IPS-20b (cell line): ENCODE data around the gene MAP7D2.
"Not testable (repeated sequence)": the region's sequence is repeated elsewhere in the genome, so short reads cannot be mapped to it uniquely, and the experiment has no call there.

Source experiments
- H3K27ac ChIP-seq: one replicate; pipeline ENCODE4 v1.5.1; 2013; ENCODE audit warnings: low read length
- H3K27me3 ChIP-seq: 2 replicates; pipeline ENCODE4 v1.6.1; 2013; ENCODE audit warnings: mild to moderate bottlenecking, low read length, inconsistent platforms; ENCODE audit not compliant: insufficient read depth
- H3K36me3 ChIP-seq: 2 replicates; pipeline ENCODE4 v1.6.1; 2013; ENCODE audit warnings: low read depth, mild to moderate bottlenecking, inconsistent platforms, low read length, moderate library complexity; ENCODE audit not compliant: insufficient read depth
- H3K4me1 ChIP-seq: 2 replicates; pipeline ENCODE4 v1.6.1; 2013; ENCODE audit warnings: mild to moderate bottlenecking, control low read depth, inconsistent platforms, low read length, moderate library complexity; ENCODE audit not compliant: insufficient read depth
- H3K4me3 ChIP-seq: 2 replicates; pipeline ENCODE4 v1.5.1; 2013; ENCODE audit warnings: mild to moderate bottlenecking, low read length, inconsistent platforms
- H3K9ac ChIP-seq: 2 replicates; pipeline ENCODE4 v1.6.1; 2013; ENCODE audit warnings: low read depth, mild to moderate bottlenecking, inconsistent platforms, low read length, moderate library complexity
- H3K9me3 ChIP-seq: 2 replicates; pipeline ENCODE4 v1.6.1; 2013; ENCODE audit warnings: mild to moderate bottlenecking, low read depth, low read length, inconsistent platforms; ENCODE audit not compliant: insufficient read depth

Gene MAP7D2

GRCh38 chrX:20139966-20140365 is 23.3 kb upstream of the MAP7D2 start:
- H3K9me3 ChIP-seq: no peaks in the 10 kb centered on the region
- peaks cover 51% of the 10 kb centered on the region for H3K36me3 ChIP-seq
- no peaks in the 10 kb centered on the region for H3K27me3 ChIP-seq
- H3K27ac ChIP-seq: no peak overlapping the region
- H3K4me1 ChIP-seq: peaks cover 3% of the 10 kb centered on the region; the same call in 1 of the 2 replicates
- peak overlapping the region; percentile 95; the same call in 1 of the 2 replicates for H3K9ac ChIP-seq
- H3K4me3 ChIP-seq: peak overlapping the region; percentile 97

- H3K4me1 ChIP-seq: peaks cover 3% of the 10 kb centered on the region; the same call in 1 of the 2 replicates
- H3K27ac ChIP-seq: no peak overlapping the region
- H3K4me3 ChIP-seq: no peak overlapping the region
- H3K9me3 ChIP-seq: no peaks in the 10 kb centered on the region
- no peaks in the 10 kb centered on the region for H3K27me3 ChIP-seq
- peaks cover 87% of the 10 kb centered on the region for H3K36me3 ChIP-seq
- H3K9ac ChIP-seq: no peak overlapping the region
Observed at GRCh38 chrX:20135944-20136343, 19.2 kb upstream of the MAP7D2 start.

GRCh38 chrX:20132666-20133065 is 16.0 kb upstream of the MAP7D2 start:
- Histone ChIP-seq H3K9ac (no peak overlapping the region), H3K9me3 (no peaks in the 10 kb centered on the region), H3K27me3 (no peaks in the 10 kb centered on the region), H3K27ac (no peak overlapping the region), H3K4me1 (no peaks in the 10 kb centered on the region), H3K4me3 (no peak overlapping the region), H3K36me3 (peaks cover 87% of the 10 kb centered on the region)

- Histone ChIP-seq H3K27me3 (no peaks in the 10 kb centered on the region), H3K9me3 (no peaks in the 10 kb centered on the region), H3K4me1 (no peaks in the 10 kb centered on the region), H3K27ac (no peak overlapping the region), H3K9ac (no peak overlapping the region), H3K4me3 (no peak overlapping the region), H3K36me3 (peaks cover 69% of the 10 kb centered on the region)
Observed at GRCh38 chrX:20130357-20130756, 13.7 kb upstream of the MAP7D2 start.

- Histone ChIP-seq H3K9ac (no peak overlapping the region), H3K27ac (no peak overlapping the region), H3K9me3 (no peaks in the 10 kb centered on the region), H3K4me1 (no peaks in the 10 kb centered on the region), H3K4me3 (no peak overlapping the region), H3K36me3 (peaks cover 67% of the 10 kb centered on the region), H3K27me3 (no peaks in the 10 kb centered on the region)
Observed at GRCh38 chrX:20129547-20129946, 12.8 kb upstream of the MAP7D2 start.

- no peak overlapping the region for H3K27ac ChIP-seq
- peaks cover 62% of the 10 kb centered on the region for H3K36me3 ChIP-seq
- no peak overlapping the region for H3K9ac ChIP-seq
Observed at GRCh38 chrX:20128670-20129069, 12.0 kb upstream of the MAP7D2 start.

GRCh38 chrX:20127440-20127839 is 10.7 kb upstream of the MAP7D2 start:
- H3K27ac ChIP-seq, H3K4me1 ChIP-seq, H3K27me3 ChIP-seq, H3K9me3 ChIP-seq, H3K9ac ChIP-seq, H3K4me3 ChIP-seq: not testable (repeated sequence)
- peaks cover 50% of the 10 kb centered on the region for H3K36me3 ChIP-seq

More at GRCh38 chrX:20128670-20129069, 12.0 kb upstream of the MAP7D2 start:
- Histone ChIP-seq H3K27me3 (no peaks in the 10 kb centered on the region), H3K4me1 (no peaks in the 10 kb centered on the region), H3K9me3 (no peaks in the 10 kb centered on the region), H3K4me3 (no peak overlapping the region)

GRCh38 chrX:20126833-20127232 is 10.1 kb upstream of the MAP7D2 start:
- not testable (repeated sequence) for H3K4me3 ChIP-seq, H3K27ac ChIP-seq, H3K27me3 ChIP-seq, H3K9ac ChIP-seq, H3K9me3 ChIP-seq, H3K4me1 ChIP-seq
- H3K36me3 ChIP-seq: peaks cover 44% of the 10 kb centered on the region

- Histone ChIP-seq H3K4me3 (no peak overlapping the region), H3K4me1 (no peaks in the 10 kb centered on the region), H3K27me3 (no peaks in the 10 kb centered on the region), H3K9me3 (no peaks in the 10 kb centered on the region), H3K36me3 (peaks cover 27% of the 10 kb centered on the region), H3K27ac (no peak overlapping the region), H3K9ac (no peak overlapping the region)
Observed at GRCh38 chrX:20124964-20125363, 8.3 kb upstream of the MAP7D2 start.

GRCh38 chrX:20118065-20118824 is 1.5 kb upstream of the MAP7D2 start:
- Histone ChIP-seq H3K36me3 (no peaks in the 10 kb centered on the region), H3K9ac (no peak overlapping the region), H3K27ac (no peak overlapping the region), H3K4me1 (peaks cover 3% of the 10 kb centered on the region; the same call in 1 of the 2 replicates), H3K27me3 (peaks cover 34% of the 10 kb centered on the region), H3K4me3 (no peak overlapping the region), H3K9me3 (no peaks in the 10 kb centered on the region)

GRCh38 chrX:20116087-20116576 is 575 bp downstream of the MAP7D2 start:
- H3K27ac ChIP-seq: no peak overlapping the region
- H3K9me3 ChIP-seq: no peaks in the 10 kb centered on the region
- H3K4me1 ChIP-seq: peaks cover 3% of the 10 kb centered on the region; the same call in 1 of the 2 replicates
- peak overlapping the region; percentile 50 for H3K4me3 ChIP-seq
- H3K27me3 ChIP-seq: peaks cover 34% of the 10 kb centered on the region
- H3K9ac ChIP-seq: no peak overlapping the region
- no peaks in the 10 kb centered on the region for H3K36me3 ChIP-seq

GRCh38 chrX:20112022-20112774 is 4.5 kb downstream of the MAP7D2 start:
- no peaks in the 10 kb centered on the region for H3K36me3 ChIP-seq
- peaks cover 30% of the 10 kb centered on the region for H3K27me3 ChIP-seq

More at GRCh38 chrX:20112022-20112774, 4.5 kb downstream of the MAP7D2 start:
- Histone ChIP-seq H3K9me3 (no peaks in the 10 kb centered on the region), H3K27ac (no peak overlapping the region), H3K4me3 (no peak overlapping the region), H3K9ac (no peak overlapping the region), H3K4me1 (peaks cover 3% of the 10 kb centered on the region; the same call in 1 of the 2 replicates)
